Measurements from ENCODE around the gene AJM1.

AJM1 gene

GRCh38 chr9:136799079-136799853 is 43.0 kb upstream of the AJM1 start:
- DNase-seq (ENCODE audit: low spot score), result no peak
- no peak for TF ChIP-seq CTCF (IDR thresholded peaks at IDR 0.05; ENCODE audit: extremely low read depth, missing control alignments)

- no peak for TF ChIP-seq CTCF (IDR thresholded peaks at IDR 0.05; ENCODE audit: extremely low read depth, missing control alignments)
- peak; percentile 93 for DNase-seq (ENCODE audit: low spot score)
These were observed 42.2 kb upstream of the AJM1 start for GRCh38 chr9:136799854-136800657.

- no peak for TF ChIP-seq CTCF (IDR thresholded peaks at IDR 0.05; ENCODE audit: extremely low read depth, missing control alignments)
- DNase-seq (ENCODE audit: low spot score), result no peak
These were observed 40.0 kb upstream of the AJM1 start for GRCh38 chr9:136802321-136802720.

- peak; percentile 4 for DNase-seq (ENCODE audit: low spot score)
These were observed 39.2 kb upstream of the AJM1 start for GRCh38 chr9:136803009-136803550.

- TF ChIP-seq CTCF (IDR thresholded peaks at IDR 0.05; ENCODE audit: extremely low read depth, missing control alignments), result no peak
- peak; percentile 3 for DNase-seq (ENCODE audit: low spot score)
These were observed 38.4 kb upstream of the AJM1 start for GRCh38 chr9:136803551-136804508.

GRCh38 chr9:136804509-136805206 is 37.6 kb upstream of the AJM1 start:
- no peak for TF ChIP-seq CTCF (IDR thresholded peaks at IDR 0.05; ENCODE audit: extremely low read depth, missing control alignments)
- DNase-seq (ENCODE audit: low spot score), result no peak
